ENCODE measurements around the gene CNDP2.
"Not testable (repeated sequence)": the region's sequence is repeated elsewhere in the genome, so short reads cannot be mapped to it uniquely, and the experiment has no call there.

CNDP2 gene

DNA sequence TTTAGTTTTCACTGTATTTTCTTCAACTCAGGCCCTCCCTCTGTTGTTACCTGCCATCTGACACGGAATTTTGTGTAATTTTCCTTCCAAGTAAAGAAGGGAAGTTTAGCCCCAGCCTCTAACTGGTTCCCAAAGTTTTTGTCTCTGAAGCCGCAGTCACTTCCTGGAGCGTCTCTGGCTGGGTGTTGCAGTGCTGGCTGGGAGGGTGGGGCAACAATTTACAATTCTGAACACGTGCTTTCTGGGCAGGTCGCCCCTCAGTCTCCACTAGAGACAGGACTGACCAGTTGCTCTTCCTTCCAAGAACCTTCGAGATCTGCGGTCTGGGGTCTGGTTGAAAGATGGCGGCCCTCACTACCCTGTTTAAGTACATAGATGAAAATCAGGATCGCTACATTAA is 3.5 kb downstream of the CNDP2 start:
- Mint-ChIP-seq H3K27me3 (no peaks in the 10 kb centered on the region), H3K27ac (peak overlapping the region; percentile 94), H3K9me3 (no peaks in the 10 kb centered on the region), H3K36me3 (peaks cover 34 to 56% of the 10 kb centered on the region in 2 donors), H3K4me1 (peaks cover 29 to 51% of the 10 kb centered on the region in 2 donors), H3K4me3 (peak overlapping the region; percentile 93)
- ATAC-seq (replicated peaks): peak; percentile 14 to 46
- no peak for DNase-seq

DNA sequence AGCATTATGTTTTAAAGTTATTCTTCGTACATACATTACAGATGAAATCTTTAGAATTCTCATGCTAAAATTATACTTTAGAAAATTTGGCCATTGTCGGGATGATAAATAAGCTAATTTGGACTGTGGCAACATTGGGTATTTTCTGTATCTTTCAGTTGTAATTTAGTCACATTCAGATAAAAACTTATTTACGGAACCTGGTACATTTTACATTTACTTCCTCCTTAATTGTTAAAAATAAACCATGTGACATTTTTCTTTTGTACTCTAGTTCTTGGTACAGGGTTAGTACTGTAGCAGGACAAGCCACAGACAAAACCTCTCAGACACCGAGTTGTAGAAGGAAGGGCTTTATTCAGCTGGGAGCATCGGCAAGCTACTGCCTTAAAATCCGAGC is 4.2 kb downstream of the CNDP2 start:
- ATAC-seq (replicated peaks): no peak
- Mint-ChIP-seq H3K27me3 (no peaks in the 10 kb centered on the region), H3K4me3 (peak overlapping the region; percentile 88 to 93), H3K9me3 (no peaks in the 10 kb centered on the region), H3K36me3 (peaks cover 34 to 57% of the 10 kb centered on the region in 2 donors), H3K4me1 (peaks cover 29 to 51% of the 10 kb centered on the region in 2 donors), H3K27ac (peak overlapping the region; percentile 98)
- no peak for DNase-seq

DNA sequence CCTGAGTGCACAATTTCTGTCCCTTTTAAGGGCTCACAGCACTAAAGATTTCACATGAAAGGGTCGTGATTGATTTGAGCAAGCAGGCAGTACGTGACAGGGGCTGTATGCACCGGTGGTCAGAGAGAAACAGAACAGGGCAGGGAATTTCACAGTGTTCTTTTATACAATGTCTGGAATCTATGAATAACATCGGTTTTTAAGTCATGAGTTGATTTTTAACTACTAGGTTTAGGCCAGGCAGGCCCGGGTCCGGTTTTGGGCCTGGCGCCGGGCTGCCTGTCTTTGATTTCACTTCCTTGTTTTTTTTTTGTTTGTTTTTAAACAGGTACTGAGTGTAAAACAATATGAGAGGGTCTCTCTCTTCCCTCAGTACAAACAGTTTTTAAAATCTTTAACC is 4.6 kb downstream of the CNDP2 start:
- not testable (repeated sequence) for ATAC-seq (replicated peaks); H3K9me3 Mint-ChIP-seq; H3K27me3 Mint-ChIP-seq
- H3K4me3 Mint-ChIP-seq: peak overlapping the region; percentile 88 to 93
- H3K27ac Mint-ChIP-seq: peak overlapping the region; percentile 98
- H3K36me3 Mint-ChIP-seq: peaks cover 37 to 59% of the 10 kb centered on the region in 2 donors
- H3K4me1 Mint-ChIP-seq: peaks cover 31 to 51% of the 10 kb centered on the region in 2 donors
- peak; percentile 41 for DNase-seq

DNA sequence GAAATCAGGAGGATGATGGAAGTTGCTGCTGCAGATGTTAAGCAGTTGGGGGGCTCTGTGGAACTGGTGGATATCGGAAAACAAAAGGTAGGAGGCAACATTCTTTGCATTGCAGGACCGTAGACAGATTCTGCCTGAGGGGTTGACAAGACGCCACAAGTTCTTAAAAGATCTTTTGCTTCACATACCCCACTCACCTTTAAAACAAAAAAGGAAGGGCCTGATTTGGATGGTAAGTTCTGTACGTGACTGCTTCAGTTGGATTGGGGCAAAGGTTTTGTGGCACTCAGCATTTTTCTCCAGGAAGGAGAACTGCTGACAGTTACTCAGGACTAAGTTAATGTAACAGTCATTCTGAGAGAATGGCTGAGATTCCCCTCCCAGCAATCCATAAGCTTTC is 5.2 kb downstream of the CNDP2 start:
- DNase-seq: no peak
- Mint-ChIP-seq H3K36me3 (peaks cover 40 to 59% of the 10 kb centered on the region in 2 donors), H3K27ac (peak overlapping the region; percentile 98), H3K4me1 (peaks cover 30 to 53% of the 10 kb centered on the region in 2 donors), H3K4me3 (peak overlapping the region; percentile 88 to 93), H3K9me3 (no peaks in the 10 kb centered on the region), H3K27me3 (no peaks in the 10 kb centered on the region)
- no peak for ATAC-seq (replicated peaks)

DNA sequence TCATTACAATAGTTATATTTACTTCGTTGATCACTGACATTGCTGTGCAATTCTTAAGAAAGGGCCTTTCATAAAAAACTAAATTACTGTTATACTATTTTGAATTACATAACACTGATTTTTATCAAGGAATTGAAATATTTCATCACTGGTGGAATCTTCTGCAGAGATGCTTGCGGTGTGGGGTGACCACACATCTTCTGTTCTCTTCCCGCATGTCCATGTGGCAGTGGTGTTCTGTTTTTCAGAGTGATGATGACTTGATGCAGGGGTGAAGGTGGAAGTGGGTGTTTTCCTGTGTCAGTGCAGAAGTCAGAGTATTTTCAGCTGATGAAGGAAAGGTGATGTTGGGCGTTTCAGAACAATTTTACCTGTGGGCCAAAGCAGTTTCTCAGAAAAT is 7.0 kb downstream of the CNDP2 start:
- Mint-ChIP-seq H3K36me3 (peaks cover 48 to 65% of the 10 kb centered on the region in 2 donors), H3K27ac (peak overlapping the region; percentile 75), H3K4me3 (no peak overlapping the region), H3K4me1 (peaks cover 35 to 55% of the 10 kb centered on the region in 2 donors), H3K9me3 (no peaks in the 10 kb centered on the region), H3K27me3 (no peaks in the 10 kb centered on the region)
- no peak for DNase-seq
- no peak for ATAC-seq (replicated peaks)

DNA sequence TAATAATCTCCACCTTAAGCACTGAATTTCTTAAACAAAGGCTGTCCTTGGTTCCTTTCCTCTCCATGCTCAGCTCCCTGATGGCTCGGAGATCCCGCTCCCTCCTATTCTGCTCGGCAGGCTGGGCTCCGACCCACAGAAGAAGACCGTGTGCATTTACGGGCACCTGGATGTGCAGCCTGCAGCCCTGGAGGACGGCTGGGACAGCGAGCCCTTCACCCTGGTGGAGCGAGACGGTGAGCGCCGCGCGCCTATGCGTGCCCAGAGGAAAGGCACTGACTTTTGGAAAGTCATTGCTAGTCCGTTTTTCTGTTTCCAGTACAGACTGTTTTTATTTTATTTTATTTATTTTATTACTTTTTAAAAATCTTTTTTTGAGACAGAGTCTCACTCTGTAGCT is 9.6 kb downstream of the CNDP2 start:
- Mint-ChIP-seq H3K4me3 (no peak overlapping the region), H3K4me1 (peaks cover 26 to 34% of the 10 kb centered on the region in 2 donors), H3K27me3 (no peaks in the 10 kb centered on the region)

DNA sequence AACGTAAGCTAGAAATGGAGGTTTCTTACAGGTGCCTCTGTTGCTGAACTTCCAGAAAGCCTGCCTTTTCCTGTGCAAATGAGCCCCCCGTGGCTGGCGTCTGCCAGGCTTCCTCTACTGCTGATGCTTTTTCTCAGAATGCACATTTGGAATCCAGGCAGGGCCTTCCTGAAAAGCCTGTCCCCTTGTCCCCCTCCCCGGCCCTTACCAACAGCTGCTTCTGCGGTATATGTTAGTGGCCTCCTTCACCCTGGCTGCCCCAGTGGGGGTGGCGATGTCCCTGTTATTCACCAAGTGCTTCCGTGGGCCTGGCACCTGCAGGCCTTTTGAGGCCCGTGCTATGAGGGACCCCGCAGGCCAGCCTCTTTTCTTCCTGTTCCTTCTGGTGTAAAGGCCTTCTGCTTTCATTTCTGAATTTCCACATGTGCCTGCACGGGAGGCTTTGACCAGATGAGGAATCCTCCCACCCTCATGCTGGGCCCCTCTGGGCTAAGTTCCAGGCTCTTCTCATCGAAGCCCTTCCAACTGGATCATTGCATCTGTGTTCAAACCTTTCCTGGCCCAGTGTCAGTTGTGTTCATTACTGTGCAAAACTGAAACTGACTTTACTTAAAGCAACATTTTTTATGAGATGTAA is 10.4 kb downstream of the CNDP2 start:
- H3K4me1 Mint-ChIP-seq: peaks cover 21 to 27% of the 10 kb centered on the region in 2 donors
- no peaks in the 10 kb centered on the region for H3K9me3 Mint-ChIP-seq
- H3K27ac Mint-ChIP-seq: peak overlapping the region; percentile 76
- H3K4me3 Mint-ChIP-seq: peak overlapping the region in 1 of 2 donors; percentile 17
- H3K27me3 Mint-ChIP-seq: no peaks in the 10 kb centered on the region
- peaks cover 55 to 70% of the 10 kb centered on the region in 2 donors for H3K36me3 Mint-ChIP-seq
- ATAC-seq (replicated peaks) (no peak), DNase-seq (no peak)

More for the DNA sequence above, 9.6 kb downstream of the CNDP2 start:
- H3K36me3 Mint-ChIP-seq: peaks cover 52 to 74% of the 10 kb centered on the region in 2 donors
- no peak for ATAC-seq (replicated peaks)
- no peak overlapping the region for H3K27ac Mint-ChIP-seq
- no peak for DNase-seq
- no peaks in the 10 kb centered on the region for H3K9me3 Mint-ChIP-seq

DNA sequence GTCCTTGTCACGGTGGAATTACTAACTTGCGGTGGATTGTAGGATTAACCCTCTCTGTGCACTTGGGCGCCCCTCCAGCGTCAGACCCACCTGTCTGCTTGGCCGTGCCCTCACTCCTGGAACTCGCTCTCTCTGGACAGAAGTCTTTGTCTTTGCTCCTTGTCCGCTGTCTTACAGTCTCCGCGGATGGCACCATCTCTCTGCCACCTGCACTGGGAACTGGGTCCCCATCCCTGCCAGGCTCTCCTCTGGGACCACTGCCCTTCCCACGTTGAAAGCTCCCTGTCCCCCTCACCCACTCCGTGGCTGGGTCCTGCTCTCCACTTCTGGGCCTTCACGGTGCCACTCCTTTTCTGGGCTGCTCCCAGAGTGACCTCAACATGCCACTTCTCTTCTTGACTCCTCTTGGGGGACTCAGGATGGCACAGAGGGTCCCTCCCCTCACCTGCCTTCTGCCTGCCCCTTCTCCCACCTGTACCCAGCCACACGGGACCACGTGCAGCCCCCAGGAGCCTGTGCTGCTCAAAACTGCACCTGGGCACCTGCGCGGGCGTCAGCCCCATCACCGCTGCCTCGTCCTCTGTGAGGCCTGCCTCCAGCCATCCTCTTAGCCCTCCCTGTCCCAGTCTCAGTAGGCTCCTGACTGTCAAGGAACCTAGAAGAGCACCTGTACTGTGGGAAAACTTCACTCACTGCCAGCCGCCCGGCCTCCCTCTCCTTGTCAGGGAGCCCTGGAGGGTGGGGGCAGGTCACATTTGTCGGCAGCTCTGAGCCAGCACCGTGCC is 11.1 kb downstream of the CNDP2 start:
- H3K27me3 Mint-ChIP-seq: no peaks in the 10 kb centered on the region
- DNase-seq: no peak
- H3K27ac Mint-ChIP-seq: peak overlapping the region; percentile 76
- peaks cover 59 to 70% of the 10 kb centered on the region in 2 donors for H3K36me3 Mint-ChIP-seq
- peak overlapping the region in 1 of 2 donors; percentile 23 for H3K4me3 Mint-ChIP-seq
- no peak for ATAC-seq (replicated peaks)
- no peaks in the 10 kb centered on the region for H3K9me3 Mint-ChIP-seq
- H3K4me1 Mint-ChIP-seq: peaks cover 21 to 22% of the 10 kb centered on the region in 2 donors

DNA sequence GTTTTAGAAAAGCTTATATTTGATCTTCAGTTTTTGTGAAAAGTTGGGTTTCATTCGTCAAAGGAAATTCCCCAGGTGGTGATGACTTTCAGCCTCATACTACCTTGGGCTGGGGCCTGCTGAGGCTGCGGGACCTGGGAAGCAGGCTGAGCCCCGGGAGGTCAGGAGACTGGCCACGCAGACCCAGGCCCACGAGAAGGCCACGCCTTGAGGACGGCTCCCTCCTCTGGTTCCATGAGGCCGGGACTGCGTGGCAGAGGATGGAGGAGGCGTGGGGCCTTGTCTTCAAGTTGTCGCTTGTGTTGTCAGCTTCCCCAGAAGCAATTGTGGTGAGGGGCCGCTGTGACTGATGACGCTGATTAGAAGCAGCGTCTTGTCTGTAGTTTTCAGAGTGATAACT is 11.8 kb downstream of the CNDP2 start:
- Mint-ChIP-seq H3K9me3 (no peaks in the 10 kb centered on the region), H3K4me3 (no peak overlapping the region), H3K36me3 (peaks cover 61 to 74% of the 10 kb centered on the region in 2 donors), H3K4me1 (peaks cover 25% of the 10 kb centered on the region in 2 donors), H3K27ac (peak overlapping the region; percentile 37), H3K27me3 (no peaks in the 10 kb centered on the region)
- no peak for ATAC-seq (replicated peaks)
- DNase-seq: no peak

DNA sequence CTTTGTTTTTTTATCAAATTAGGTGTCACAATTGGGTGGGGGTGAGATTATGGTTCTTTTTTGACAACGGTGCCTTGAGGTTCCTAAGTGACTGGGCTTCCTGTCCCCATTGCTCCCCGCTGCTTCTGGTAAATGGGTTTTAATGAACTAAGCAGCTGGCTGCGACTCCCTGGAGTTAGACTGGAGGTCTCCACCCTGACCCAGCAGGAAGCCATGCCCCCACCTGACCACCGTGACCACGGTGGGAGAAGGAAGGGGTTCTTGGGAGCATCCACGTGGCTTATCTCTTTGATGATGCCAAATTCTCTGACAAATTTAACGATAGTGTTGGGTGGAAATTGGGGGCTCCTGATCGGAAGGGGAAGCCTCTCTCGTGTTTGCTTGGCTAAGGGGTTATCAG is 12.2 kb downstream of the CNDP2 start:
- no peak overlapping the region for H3K4me3 Mint-ChIP-seq
- peak overlapping the region; percentile 73 for H3K27ac Mint-ChIP-seq
- no peaks in the 10 kb centered on the region for H3K27me3 Mint-ChIP-seq
- H3K9me3 Mint-ChIP-seq: no peaks in the 10 kb centered on the region
- peaks cover 63 to 74% of the 10 kb centered on the region in 2 donors for H3K36me3 Mint-ChIP-seq
- no peak for DNase-seq
- no peak for ATAC-seq (replicated peaks)
- H3K4me1 Mint-ChIP-seq: peaks cover 22 to 30% of the 10 kb centered on the region in 2 donors

DNA sequence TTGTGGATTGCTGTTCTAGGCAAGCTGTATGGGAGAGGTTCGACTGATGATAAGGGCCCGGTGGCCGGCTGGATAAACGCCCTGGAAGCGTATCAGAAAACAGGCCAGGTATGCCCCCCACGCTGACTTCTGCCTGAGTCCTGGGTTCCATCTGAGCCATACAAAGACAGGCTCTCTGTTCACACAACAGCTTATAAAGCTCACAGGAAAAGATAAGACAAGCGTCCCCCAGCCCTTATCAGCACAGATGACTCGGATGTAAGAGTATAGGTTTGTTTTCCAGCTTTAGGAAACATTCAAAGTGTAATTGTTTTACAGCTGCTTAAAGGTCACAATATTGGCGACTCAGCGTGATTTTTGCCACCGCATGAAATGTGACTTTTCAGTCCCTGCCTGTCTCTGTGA is 12.7 kb downstream of the CNDP2 start:
- H3K27me3 Mint-ChIP-seq: no peaks in the 10 kb centered on the region
- H3K36me3 Mint-ChIP-seq: peaks cover 65 to 73% of the 10 kb centered on the region in 2 donors
- H3K4me1 Mint-ChIP-seq: peaks cover 22 to 32% of the 10 kb centered on the region in 2 donors
- ATAC-seq (replicated peaks) (no peak), DNase-seq (no peak)
- peak overlapping the region; percentile 73 for H3K27ac Mint-ChIP-seq
- no peaks in the 10 kb centered on the region for H3K9me3 Mint-ChIP-seq
- no peak overlapping the region for H3K4me3 Mint-ChIP-seq

DNA sequence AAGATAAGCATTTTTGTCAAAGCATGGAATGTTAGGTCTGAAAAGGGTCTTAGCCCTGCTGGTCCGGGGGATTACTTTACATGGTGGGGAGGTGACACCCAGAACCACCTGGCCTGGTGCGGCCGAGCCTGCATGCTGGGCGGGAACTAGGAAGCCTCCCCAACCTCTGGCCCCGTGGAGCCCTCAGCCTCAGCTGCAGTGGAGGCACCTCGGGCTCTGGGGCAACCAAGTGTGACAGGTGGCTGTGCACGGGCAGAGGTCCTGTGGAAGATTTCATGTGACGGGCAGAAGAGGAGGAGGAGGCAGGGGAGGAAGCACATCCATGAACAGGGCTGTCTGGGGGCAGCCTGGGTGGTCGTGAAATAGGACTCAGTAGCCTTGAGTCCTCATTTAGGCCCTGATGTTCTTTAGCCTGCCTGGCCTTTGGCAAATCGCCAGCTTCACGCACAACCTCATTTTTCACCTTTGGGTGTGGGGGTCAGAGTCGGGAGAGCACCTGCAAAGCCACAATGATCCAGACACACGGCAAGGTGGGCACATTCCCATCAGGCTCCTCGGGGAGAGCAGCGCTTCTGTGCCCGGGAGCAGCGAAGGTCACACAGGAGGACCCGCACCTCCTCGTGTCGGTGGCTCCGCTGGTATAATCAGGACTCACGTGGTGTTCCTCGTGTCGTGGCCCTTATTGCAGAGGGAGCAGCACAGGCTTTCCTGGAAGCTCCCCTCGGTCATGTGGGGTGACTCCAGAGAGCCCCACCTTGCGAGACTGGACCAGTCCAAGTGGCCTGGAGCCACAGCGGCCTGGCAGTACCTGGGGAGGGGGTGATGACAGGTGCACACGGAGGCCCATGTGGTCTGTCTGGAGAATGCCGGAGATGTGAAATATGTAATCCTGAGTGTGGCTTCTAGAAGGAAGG is 13.9 kb downstream of the CNDP2 start:
- peaks cover 22 to 40% of the 10 kb centered on the region in 2 donors for H3K4me1 Mint-ChIP-seq
- peak overlapping the region; percentile 31 for H3K27ac Mint-ChIP-seq
- no peaks in the 10 kb centered on the region for H3K27me3 Mint-ChIP-seq
- no peaks in the 10 kb centered on the region for H3K9me3 Mint-ChIP-seq
- ATAC-seq (replicated peaks) (no peak), DNase-seq (no peak)
- H3K4me3 Mint-ChIP-seq: no peak overlapping the region
- peaks cover 74 to 78% of the 10 kb centered on the region in 2 donors for H3K36me3 Mint-ChIP-seq

DNA sequence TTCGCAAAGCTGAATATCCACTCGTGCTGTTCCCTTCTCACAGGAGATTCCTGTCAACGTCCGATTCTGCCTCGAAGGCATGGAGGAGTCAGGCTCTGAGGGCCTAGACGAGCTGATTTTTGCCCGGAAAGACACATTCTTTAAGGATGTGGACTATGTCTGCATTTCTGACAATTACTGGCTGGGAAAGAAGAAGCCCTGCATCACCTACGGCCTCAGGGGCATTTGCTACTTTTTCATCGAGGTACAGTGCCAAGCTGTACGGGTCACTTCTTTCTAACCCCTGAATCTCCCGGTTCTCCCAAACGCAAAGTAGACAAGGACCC is 14.6 kb downstream of the CNDP2 start:
- Mint-ChIP-seq H3K27ac (peak overlapping the region; percentile 51), H3K4me1 (peaks cover 21 to 40% of the 10 kb centered on the region in 2 donors), H3K36me3 (peaks cover 71 to 76% of the 10 kb centered on the region in 2 donors), H3K27me3 (no peaks in the 10 kb centered on the region), H3K4me3 (no peak overlapping the region), H3K9me3 (no peaks in the 10 kb centered on the region)
- DNase-seq (no peak), ATAC-seq (replicated peaks) (no peak)

DNA sequence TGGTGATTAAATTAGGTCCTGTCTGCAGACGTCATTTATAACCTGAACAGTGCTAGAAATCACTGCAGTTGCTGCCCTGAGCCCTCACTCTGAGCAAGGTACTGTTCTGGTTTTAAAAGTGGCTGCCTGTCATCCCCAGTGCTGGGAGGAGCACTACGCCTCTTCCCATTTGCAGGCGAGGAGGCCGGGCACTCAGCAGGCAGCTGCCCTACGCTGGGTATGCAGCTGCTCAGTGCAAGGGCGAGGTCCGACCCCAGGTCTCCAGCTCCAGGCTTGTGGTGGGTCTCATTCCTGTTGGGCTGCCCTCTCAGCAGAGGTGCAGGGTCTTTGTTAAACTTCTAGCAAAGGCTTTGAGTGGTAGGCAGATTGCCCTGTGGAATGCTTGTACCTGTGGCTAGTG is 15.7 kb downstream of the CNDP2 start:
- DNase-seq (no peak), ATAC-seq (replicated peaks) (no peak)
- H3K4me3 Mint-ChIP-seq: no peak overlapping the region
- peaks cover 67 to 72% of the 10 kb centered on the region in 2 donors for H3K36me3 Mint-ChIP-seq
- no peaks in the 10 kb centered on the region for H3K9me3 Mint-ChIP-seq
- H3K27ac Mint-ChIP-seq: no peak overlapping the region
- no peaks in the 10 kb centered on the region for H3K27me3 Mint-ChIP-seq
- peaks cover 15 to 33% of the 10 kb centered on the region in 2 donors for H3K4me1 Mint-ChIP-seq

Measured in stimulated activated naive B cell treated with anti-CD40 and anti-IgM and Interleukin-4, amounts not matched to agents 10 μg/mL and 1 μg/mL and 100 μg/mL, for 72 hours (primary cell).